Measurements from ENCODE around the gene LRRC19.

Gene LRRC19

GRCh38 chr9:26955921-26956859, 49.3 kb downstream of the LRRC19 start, which contains the start of gene IFT74:
TSS of gene IFT74 (plus strand) at chr9:26956412. CDS start at chr9:26961968, 5,556 bp downstream.
- peak; percentile 80 to 83 for DNase-seq (ENCODE audit: low read depth in 2 of 2)

DNA sequence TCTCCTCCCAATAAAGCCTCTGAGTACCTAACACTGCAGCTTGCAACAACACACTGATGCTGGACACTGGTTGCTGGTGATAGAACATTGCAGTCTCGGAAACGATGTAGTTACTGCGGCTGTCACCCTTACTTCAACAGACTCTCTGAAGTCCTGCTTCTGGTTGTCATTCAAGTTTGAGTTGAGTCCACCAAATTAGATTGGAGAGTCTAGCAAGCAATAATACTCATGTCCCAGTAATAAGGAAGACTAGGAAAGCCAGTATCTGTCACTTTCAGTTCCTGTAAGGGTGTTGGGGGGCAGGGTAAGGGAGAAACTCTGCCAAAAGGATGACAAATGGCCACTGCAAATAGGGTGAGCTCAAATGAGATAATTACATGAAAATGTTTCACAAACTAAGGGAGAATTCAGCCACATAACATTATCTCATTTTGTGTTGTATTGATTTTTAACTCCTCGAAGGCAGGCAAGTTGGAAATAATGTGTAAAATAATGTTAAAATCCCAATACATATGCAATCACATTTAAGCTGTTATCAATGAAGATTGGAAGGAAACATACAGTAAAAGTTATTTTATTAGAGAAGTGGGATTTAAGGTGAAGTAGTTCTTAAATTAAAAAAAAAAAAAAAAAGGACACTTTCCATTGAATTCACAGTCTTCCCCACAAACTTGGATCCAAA, 50.1 kb downstream of the LRRC19 start:
- DNase-seq (ENCODE audit: low read depth in 2 of 2), result no peak

GRCh38 chr9:26954050-26954508, 51.4 kb downstream of the LRRC19 start:
- no peak for DNase-seq (ENCODE audit: low read depth in 2 of 2)

DNA sequence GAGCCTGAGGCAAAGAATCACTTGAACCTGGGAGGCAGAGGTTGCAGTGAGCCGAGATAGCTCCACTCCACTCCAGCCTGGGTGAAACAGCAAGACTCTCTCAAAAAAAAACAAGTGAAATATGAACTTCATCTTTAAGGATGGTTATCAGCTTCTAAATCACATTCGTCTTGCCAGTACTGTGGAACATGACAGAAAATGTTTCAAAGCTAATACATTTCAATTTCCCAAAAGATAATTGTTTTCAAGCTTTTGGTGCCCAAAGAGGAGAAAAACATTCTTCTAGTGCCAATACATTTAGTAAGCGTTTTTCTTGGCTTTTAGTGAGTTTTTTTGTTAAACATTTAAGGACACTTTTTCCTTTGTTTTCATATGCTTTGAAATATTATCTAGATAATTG, 53.7 kb downstream of the LRRC19 start:
- DNase-seq (ENCODE audit: low read depth in 2 of 2), result no peak

DNA sequence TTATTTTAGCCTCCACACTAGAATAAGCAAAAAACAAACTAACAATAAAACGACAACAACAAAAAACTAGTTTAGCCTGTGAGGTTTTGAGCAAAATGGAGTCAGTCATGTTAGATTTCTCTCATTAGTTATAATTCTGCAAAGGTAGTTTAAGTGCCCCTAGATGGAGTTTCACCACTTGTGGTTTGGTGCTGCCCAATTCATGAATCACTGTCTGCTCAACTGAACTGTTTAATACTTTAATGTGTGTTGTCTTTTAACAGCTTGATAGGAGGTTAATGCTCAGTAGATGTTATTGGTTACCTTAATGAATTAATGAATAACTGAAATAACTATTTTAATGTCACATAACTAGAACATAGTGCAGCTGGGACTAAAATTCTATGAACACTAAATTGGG, 55.0 kb downstream of the LRRC19 start:
- no peak for DNase-seq (ENCODE audit: low read depth in 2 of 2)

DNA sequence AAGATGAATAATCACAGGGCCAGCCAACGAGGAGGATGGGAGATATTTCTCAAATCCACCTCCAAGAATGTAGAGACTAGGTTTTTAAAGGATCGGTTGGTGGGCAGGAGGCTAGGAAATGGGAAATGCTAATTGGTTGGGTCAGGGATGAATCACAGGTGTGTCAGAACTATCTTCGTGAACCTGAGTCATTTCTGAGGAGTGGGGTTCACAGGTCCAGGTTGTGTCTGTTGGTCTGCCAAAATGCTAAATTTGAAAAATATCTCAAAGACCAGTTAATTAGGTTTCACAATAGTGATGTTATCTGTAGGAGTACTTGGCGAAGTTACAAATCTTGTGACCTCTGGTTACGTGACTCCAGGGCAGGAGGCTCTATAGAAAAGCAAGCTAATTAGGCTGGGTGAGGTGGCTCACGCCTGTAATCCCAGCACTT, 55.8 kb downstream of the LRRC19 start:
- DNase-seq (ENCODE audit: low read depth in 2 of 2), result no peak

GRCh38 chr9:26947736-26948135, 57.7 kb downstream of the LRRC19 start:
- no peak for DNase-seq (ENCODE audit: low read depth in 2 of 2)

DNA sequence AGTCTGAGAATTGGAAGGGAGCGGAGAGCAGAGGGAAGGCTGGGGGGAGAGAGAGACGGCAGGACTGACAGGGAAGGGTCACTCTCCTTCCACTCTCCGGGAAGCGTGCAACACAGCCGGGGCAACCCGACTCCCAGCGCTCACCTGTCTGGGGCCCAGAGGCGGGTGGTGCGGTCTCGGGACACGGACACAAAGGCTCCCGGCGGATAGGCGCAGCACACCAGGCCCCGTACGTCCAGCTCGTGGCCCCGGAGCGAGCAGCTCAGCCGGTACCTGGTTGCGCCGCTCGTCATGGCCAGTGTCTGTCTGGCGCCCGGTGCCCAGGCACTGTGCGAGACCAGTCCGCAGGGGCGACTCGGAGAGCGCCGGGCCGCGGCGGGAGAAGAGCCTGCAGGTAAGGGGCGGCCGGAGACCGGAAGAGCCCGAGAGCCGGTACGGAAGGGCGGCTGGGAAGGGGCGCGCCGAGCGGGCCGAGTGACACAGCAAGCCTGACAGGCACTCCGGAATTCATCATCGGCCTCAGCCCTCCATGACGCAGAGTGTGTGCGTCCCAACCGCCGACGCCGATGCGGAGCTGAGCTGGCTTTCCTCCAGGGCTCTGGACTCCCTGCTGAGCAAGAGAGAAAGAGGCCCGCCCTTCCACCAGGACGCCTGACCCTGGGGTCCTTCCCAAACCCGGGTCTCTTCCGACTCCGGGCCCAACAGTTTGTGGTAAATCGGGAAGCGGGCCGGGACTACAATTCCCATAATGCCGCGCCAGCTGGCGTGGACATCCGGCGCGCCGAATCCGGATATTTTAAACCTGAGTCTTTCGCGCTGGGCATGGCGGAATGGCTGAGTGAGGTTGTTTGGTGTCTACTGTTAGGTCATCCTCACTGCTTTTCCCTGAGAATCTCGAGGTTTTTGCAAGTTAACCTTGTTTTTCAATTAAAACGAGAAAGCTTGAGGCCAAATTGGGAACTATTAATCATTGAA, 58.4 kb downstream of the LRRC19 start, which contains the start of gene PLAA:
Gene PLAA, minus strand, starts transcription at position 490 of the 975 bp plus-strand sequence. Its CDS starts 197 bp downstream, at position 293.
- peak; percentile 68 to 69 for DNase-seq (ENCODE audit: low read depth in 2 of 2)

DNA sequence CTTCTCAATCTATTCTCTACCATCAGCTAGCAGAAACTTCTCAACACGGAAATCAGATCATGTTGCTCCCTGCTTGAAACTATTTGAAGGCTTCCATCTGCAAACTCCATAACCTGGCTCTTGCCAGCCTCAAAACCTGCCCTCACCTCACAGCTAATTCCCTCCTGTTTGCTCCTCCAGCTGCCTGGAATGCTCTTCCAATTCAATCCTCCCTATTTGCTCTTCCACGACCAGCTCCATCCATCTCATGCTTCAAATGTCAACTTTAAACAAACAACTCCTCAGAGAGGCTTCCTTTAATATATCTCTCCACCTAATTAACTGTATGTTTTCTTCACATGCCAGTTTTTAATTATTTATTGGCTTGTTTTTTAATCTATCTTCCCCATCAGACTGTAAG, 59.9 kb downstream of the LRRC19 start:
- DNase-seq (ENCODE audit: low read depth in 2 of 2), result no peak
